ACC112 (cell line): ENCODE measurements around the gene PRR7.

Experiments used
- H2AFZ ChIP-seq: fragments of 200-600 bp; sonication (generic); one replicate; pipeline ENCODE4 v1.6.0; 2017; ENCODE audit warnings: antibody characterized with exemption, low read length; ENCODE audit not compliant: unreplicated experiment
- H3K27ac ChIP-seq: fragments of 200-600 bp; sonication (generic); 2 replicates; pipeline ENCODE4 v1.5.1; 2014; ENCODE audit warnings: low read depth, mild to moderate bottlenecking, antibody characterized with exemption, low read length, moderate library complexity
- H3K27me3 ChIP-seq: fragments of 200-600 bp; sonication (generic); 2 replicates; pipeline ENCODE4 v1.6.1; 2014; ENCODE audit warnings: mild to moderate bottlenecking, antibody characterized with exemption, low read length, moderate library complexity, mixed read lengths; ENCODE audit not compliant: insufficient read depth
- H3K36me3 ChIP-seq: fragments of 200-600 bp; sonication (generic); 2 replicates; pipeline ENCODE4 v1.6.1; 2016; ENCODE audit warnings: mild to moderate bottlenecking, antibody characterized with exemption, low read length, moderate library complexity, mixed read lengths; ENCODE audit not compliant: insufficient read depth
- H3K4me1 ChIP-seq: fragments of 200-600 bp; sonication (generic); one replicate; pipeline ENCODE4 v1.6.1; 2016; ENCODE audit warnings: low read length, mixed read lengths; ENCODE audit not compliant: insufficient read depth, unreplicated experiment, control insufficient read depth
- H3K4me3 ChIP-seq: fragments of 200-600 bp; sonication (generic); 2 replicates; pipeline ENCODE4 v1.5.1; 2014; ENCODE audit warnings: mild to moderate bottlenecking, low read depth, low read length
- H3K79me2 ChIP-seq: fragments of 200-600 bp; sonication (generic); one replicate; pipeline ENCODE4 v1.6.0; 2016; ENCODE audit warnings: low read length; ENCODE audit not compliant: control insufficient read depth, unreplicated experiment, insufficient read depth

PRR7 gene

GRCh38 chr5:177465044-177465443 is 18.4 kb downstream of the PRR7 start:
- Histone ChIP-seq H3K79me2 (peaks cover 16% of the 10 kb centered on the region), H3K27ac (no peak overlapping the region), H3K4me1 (peaks cover 18% of the 10 kb centered on the region), H3K4me3 (no peak overlapping the region), H2AFZ (no peak overlapping the region), H3K36me3 (peaks cover 17% of the 10 kb centered on the region), H3K27me3 (no peaks in the 10 kb centered on the region)

GRCh38 chr5:177466861-177467260 is 20.2 kb downstream of the PRR7 start:
- Histone ChIP-seq H3K4me1 (peaks cover 36% of the 10 kb centered on the region), H2AFZ (no peak overlapping the region), H3K27ac (no peak overlapping the region), H3K36me3 (peaks cover 17% of the 10 kb centered on the region), H3K4me3 (no peak overlapping the region), H3K27me3 (no peaks in the 10 kb centered on the region), H3K79me2 (peaks cover 34% of the 10 kb centered on the region)

GRCh38 chr5:177467436-177467835 is 20.8 kb downstream of the PRR7 start:
- Histone ChIP-seq H3K79me2 (peaks cover 40% of the 10 kb centered on the region), H3K27me3 (no peaks in the 10 kb centered on the region), H3K36me3 (peaks cover 17% of the 10 kb centered on the region), H3K4me1 (peaks cover 39% of the 10 kb centered on the region), H3K4me3 (no peak overlapping the region), H3K27ac (no peak overlapping the region), H2AFZ (no peak overlapping the region)

GRCh38 chr5:177468329-177468684 is 21.7 kb downstream of the PRR7 start:
- Histone ChIP-seq H3K4me3 (no peak overlapping the region), H2AFZ (no peak overlapping the region), H3K27ac (no peak overlapping the region), H3K4me1 (peaks cover 39% of the 10 kb centered on the region), H3K36me3 (peaks cover 17% of the 10 kb centered on the region), H3K79me2 (peaks cover 45% of the 10 kb centered on the region), H3K27me3 (no peaks in the 10 kb centered on the region)

GRCh38 chr5:177468685-177469628 is 22.3 kb downstream of the PRR7 start:
- peaks cover 39% of the 10 kb centered on the region for H3K4me1 ChIP-seq
- peaks cover 17% of the 10 kb centered on the region for H3K36me3 ChIP-seq
- peaks cover 45% of the 10 kb centered on the region for H3K79me2 ChIP-seq
- no peak overlapping the region for H3K4me3 ChIP-seq
- H2AFZ ChIP-seq, result no peak overlapping the region
- no peaks in the 10 kb centered on the region for H3K27me3 ChIP-seq
- H3K27ac ChIP-seq, result peak overlapping the region; percentile 56

- Histone ChIP-seq H3K36me3 (peaks cover 17% of the 10 kb centered on the region), H2AFZ (no peak overlapping the region), H3K27me3 (no peaks in the 10 kb centered on the region), H3K79me2 (peaks cover 45% of the 10 kb centered on the region), H3K27ac (peak overlapping the region; percentile 56), H3K4me3 (no peak overlapping the region), H3K4me1 (peaks cover 39% of the 10 kb centered on the region)
These were observed 23.3 kb downstream of the PRR7 start for GRCh38 chr5:177469750-177470525.

- Histone ChIP-seq H3K4me1 (peaks cover 39% of the 10 kb centered on the region), H3K36me3 (peaks cover 10% of the 10 kb centered on the region; the same call in 1 of the 2 replicates), H3K27me3 (no peaks in the 10 kb centered on the region), H3K27ac (peak overlapping the region; percentile 45), H3K4me3 (peak overlapping the region; percentile 99), H3K79me2 (peaks cover 45% of the 10 kb centered on the region), H2AFZ (no peak overlapping the region)
These were observed 24.3 kb downstream of the PRR7 start for GRCh38 chr5:177470759-177471536.

GRCh38 chr5:177471610-177472356 is 25.2 kb downstream of the PRR7 start:
- Histone ChIP-seq H3K79me2 (peaks cover 45% of the 10 kb centered on the region), H3K27ac (peak overlapping the region; percentile 45), H3K27me3 (no peaks in the 10 kb centered on the region), H3K4me1 (peaks cover 47% of the 10 kb centered on the region), H2AFZ (no peak overlapping the region), H3K36me3 (peaks cover 5% of the 10 kb centered on the region; the same call in 1 of the 2 replicates), H3K4me3 (peak overlapping the region; percentile 99)

GRCh38 chr5:177472460-177473442 is 26.1 kb downstream of the PRR7 start:
- Histone ChIP-seq H3K4me3 (peak overlapping the region; percentile 99), H3K4me1 (peaks cover 50% of the 10 kb centered on the region), H2AFZ (no peak overlapping the region), H3K27ac (peak overlapping the region; percentile 45), H3K36me3 (peaks cover 5% of the 10 kb centered on the region; the same call in 1 of the 2 replicates), H3K79me2 (peaks cover 45% of the 10 kb centered on the region), H3K27me3 (no peaks in the 10 kb centered on the region)
